Activated T-helper 9 cell treated with anti-CD3 and anti-CD28 coated beads, Interleukin-2, amount 50 U/mL, for 16 hours (primary cell): ENCODE results near the gene DGKD.

ENCODE experiments used
- DNase-seq: peaks from one replicate; pipeline ENCODE4 v3.0.0-alpha.2; 2020; ENCODE audit warnings: low read depth

The DGKD gene

DNA sequence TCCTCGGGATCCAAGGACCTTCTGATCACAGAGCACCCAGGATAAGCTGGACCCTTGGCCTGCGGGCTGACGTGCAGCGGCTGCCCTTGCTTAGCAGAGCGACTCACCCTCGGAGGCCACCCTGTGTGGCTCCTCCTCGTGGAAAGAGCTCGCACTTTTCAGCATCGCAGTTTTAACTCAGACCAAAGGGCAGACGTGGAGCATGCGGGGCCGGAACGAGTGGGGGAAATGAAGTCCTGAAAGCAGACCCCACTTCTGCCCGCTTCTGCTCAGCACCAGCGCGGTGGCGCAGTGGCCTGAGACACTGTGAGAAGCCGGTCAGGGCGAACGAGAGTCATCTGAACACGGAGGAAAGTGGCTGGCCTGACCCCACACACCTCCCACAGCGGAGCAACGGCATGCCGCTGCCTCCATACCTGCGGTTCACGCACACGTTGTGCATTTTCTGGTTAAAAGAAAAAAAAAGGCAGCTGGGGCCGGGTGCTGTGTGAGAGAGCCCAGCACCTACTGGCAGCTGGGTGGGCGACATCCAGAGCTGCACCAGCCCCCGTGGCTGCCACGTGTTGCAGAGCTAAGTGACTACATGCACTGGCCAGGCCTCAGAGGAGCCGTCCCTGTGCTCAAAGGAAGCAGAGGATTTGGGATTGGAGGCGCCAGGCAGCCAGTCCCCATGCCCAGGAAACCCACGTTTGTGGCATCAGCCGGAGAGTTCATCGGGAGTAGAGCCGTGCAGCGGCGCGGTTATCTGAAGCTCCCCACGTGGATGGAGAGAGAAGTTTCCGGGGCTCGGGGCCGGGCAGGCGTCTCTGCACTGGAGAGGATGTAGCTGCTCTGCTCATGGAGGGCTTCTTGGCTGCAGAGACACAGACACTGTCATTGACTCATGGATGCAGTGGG lies 122.6 kb downstream of the DGKD start:
- DNase-seq = no peak

DNA sequence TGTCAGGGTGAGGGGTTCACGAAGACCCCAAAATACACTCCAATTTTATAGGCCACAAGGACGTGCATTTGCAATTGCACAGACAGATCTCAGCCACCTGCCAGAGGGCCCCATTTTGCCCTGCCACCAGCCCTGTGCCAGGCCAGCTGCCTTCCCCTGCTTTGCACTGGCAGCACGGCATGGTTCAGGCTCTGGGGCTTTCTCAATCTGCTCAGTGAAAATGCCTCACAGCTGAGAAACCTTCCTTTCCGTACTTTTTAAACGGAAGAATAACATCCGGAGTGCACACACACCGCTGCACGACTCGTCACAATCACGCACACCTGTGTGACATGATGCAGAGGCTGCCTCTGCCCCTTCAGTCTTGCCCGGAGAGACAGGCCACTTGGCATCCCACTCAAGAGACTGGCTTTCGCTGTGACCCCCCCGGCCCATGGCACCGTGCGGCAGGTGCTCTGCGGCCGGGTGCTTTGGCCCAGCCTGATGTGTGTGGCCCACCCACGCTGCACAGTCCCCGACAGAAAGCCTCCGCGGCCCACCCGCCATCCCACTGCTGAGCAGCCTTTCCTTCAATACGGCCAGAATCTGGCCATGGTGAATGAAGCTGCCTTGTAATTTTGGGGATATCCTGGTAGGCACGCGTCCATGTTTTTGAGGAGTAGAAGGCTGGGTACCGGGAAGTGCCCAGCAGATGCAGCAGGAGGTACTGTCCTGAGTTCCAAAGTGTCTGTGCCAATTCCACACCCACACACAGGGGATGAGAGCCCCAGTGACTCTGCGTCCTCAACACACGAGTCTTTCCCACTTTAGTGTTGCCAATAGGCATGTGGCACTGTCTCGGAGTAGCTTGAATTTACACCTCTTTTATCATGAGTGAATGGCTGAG lies 123.5 kb downstream of the DGKD start:
- DNase-seq = no peak

DNA sequence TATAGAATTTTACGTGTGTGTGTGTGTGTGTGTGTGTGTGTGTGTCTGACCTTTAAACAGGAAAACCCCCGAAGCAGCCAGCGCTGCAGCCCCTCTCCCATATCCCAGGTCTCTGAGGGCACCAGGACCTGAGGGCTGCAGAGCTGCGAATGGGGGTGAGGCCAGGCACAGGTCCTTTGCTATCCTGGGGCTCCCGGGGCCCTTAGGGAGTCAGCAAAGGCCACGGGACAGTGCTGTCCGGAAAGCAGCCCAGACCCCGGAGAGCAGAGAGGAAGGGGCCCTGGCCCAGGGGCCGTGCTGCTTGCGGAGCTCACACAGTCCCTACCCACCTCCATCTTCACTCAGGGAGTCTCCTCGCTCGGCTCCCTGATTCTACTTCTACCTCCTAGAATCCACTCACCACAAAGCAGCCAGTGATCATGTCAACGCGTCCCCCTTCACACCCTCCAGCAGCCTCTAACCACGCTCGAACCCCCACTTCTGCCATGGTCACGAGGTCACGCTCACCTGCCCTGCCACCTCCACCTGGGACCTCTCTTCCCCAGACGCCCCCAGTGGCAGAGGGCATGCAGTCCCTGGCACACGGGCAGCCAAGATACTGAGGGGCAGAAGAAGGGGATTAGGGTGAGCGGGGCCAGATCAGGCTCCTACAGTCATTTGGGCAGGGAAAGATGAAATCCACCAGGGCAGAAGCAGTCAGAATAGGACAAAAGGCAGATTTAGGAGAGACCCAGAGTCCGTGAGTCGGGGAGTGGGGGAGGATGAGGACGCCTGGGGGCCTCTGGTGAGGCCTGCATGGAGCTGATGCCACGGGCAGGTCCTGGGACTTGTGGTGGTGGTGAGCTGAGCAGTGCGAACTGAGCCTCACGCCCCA lies 125.6 kb downstream of the DGKD start:
- no peak for DNase-seq

DNA sequence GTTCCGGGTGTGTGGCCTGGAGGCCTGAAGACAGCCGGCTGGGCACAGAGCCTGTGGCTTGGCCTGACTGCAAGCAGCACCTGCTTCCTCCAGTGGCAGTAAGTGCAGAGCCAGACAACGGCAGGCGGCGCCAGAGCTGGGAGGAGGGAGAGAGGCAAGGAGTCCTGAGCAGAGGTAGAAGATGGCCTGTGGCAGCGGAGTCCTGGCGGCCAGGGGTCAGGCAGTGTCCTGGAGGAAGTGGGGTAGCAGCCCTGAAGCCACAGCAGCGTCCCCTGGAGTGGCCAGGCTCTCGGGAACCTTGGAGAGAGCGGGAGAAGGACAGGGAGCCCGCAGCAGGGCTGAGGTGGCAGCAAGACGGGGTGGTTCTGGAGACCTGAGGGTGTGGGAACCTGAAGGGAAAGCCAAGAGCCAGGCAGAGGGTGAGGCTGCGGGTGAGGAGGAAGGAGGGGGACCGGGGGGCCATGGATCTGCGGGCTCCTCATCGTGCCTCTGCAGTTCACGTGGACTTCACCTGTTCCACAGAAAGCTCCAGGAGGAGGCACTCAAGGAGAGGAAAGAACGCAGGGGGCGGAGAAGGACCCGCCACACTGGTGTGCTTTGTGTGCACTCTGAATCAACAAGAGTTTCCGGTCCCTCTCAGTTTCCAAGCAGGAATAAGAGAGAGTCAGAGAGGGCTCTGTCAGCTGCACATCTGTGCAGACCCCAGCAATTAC lies 126.4 kb downstream of the DGKD start:
- no peak for DNase-seq

DNA sequence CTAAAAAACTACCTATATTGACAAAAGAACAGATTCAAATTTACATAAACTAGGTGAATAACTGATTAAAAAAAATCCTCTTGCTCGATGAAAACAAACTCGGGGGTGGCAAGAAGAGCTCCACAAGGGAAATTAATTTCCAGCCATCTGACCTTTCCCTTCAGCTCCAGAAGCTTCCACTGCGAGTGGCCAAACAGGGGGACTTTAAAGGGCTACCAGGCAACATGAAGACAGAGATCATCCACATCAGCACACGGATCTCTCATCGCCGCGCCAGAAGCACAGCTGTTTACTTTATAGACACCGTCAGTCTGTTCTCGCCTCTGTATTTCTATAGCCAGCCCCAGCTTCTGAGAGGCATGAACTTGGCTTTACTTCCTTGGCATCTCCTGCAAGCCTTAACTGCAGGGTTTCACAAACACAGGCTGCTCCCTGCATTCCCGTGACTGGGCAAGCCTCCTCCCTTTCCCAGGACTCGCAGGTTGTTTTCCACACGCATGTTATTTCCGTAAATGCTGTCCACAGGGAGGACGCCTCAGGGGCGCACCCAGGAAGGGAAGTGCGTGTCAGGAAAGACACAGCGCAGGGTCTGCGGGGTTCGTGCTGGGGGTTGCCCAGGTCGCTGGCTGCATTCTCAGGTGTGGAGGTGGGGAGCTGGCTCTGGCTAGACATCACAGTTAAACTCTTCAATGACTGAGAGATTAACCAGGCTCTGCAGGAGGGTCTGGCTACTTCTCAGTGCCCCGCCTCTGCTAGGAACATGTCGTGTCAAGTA lies 127.3 kb downstream of the DGKD start:
- no peak for DNase-seq

DNA sequence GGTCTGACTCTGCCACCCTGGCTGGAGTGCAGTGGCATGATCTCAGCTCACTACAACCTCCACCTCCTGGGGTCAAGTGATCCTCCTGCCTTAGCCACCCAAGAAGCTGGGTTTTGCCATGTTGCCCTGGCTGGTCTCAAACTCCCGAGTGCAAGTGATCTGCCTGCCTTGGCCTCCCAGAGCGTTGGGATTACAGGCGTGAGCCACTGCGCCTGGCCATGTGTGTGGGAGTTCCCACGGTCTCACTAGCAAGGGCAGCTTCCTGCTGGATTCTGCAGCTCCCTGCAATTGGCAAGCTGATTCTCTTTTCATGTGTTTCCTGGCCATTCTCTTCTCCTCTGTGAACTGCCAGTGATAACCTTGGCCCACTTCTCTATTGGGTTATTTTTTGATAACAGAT lies 128.3 kb downstream of the DGKD start:
- DNase-seq = no peak

DNA sequence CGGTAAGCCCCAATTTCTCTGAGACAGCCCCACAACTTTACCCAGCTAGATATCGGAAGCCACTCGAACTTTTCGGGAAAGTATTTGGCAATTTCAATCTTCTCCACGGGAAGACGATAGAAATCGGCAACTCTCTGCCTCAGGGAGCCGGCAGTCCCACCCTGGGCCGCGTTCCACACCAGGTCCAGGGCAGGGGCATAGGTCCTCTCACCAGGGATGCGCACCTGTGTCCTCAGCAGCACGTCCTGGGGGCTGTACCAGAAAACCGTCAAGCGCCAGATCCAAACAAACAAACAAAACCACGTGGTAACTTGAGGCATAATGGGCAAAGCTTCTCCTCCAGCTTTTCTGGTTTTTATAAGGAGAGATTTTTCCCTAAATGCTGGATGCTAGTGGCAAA lies 131.4 kb downstream of the DGKD start:
- DNase-seq = no peak

DNA sequence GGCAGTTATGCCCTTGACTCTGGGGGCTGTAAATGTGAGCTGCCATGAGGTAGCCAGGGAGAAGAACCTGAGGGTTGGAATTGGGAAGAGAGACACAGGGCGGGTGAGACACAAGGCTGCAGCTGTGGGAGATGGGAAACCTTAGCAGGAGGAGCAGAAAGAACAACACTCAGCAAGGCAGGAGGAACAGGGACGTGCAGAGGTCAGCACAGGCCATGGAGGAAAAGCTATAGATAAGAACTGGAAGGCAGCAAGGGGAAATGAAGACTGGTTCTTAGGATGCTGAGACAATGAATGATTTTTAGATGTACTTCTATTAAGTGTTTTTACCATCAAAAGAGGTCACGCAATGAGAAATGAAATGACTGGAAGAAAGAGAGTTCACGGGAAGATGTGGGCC lies 132.1 kb downstream of the DGKD start:
- DNase-seq = no peak

DNA sequence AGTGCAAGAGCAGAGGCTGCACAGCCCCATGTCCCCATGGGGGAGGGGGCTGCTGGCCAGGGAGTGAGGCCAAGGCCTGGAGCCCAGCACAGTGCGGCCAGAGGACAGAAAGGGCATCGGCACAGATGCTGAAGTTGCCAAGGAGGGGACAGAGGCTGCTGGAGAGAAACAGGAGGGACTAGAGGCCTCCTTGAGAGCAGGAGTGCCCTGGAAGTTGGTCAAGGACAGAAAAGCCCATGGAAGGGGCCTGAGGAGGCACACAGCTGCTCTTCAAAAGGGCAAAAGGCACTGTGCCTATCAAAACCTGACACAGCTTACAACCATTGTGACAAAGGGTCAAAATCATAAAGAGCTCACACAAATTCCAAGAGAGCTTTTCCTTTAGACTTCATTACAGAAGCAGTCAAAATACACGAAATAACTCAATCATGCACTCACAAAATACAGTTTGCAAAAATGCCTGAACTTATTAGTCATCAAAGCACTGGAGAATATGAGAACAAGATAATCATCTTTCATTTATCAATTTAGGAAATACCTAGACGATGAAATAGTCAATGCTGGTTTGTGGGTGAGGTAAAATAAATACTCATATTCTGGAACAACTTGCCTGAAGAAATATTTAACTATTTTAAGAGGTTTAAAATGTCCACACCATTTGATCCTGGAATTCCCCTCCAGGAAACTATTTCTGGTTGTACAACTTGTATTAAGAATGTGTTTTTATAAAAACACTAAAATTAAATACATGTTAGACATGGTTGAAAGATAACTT lies 132.7 kb downstream of the DGKD start:
- DNase-seq = no peak

DNA sequence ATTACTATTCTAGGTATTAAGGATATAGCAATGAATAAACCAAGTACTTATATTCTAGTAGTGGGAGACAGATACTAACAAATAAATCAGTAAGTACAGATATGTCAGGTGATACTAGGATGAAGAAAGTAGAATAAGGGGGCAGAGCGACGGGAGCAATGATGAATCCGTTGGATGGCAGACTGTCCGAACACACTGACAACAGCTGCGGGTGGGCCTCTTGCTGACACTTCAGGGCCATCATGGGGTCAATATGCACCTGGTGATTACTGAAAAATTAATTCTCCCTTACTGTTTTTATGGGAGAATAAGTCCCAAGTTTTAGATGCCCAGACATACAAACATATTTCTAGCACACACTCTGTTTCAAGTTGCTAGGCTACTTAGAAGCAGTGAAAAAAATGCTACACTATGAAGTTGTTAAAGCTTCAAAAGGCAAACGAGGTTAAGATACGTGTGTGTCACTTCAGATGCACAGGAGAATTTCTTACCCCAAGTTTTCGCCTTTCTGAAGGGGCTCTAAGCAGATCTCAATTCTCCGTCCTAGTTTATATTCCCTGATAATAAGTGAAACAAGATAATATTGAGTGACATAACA lies 133.6 kb downstream of the DGKD start:
- DNase-seq = no peak

DNA sequence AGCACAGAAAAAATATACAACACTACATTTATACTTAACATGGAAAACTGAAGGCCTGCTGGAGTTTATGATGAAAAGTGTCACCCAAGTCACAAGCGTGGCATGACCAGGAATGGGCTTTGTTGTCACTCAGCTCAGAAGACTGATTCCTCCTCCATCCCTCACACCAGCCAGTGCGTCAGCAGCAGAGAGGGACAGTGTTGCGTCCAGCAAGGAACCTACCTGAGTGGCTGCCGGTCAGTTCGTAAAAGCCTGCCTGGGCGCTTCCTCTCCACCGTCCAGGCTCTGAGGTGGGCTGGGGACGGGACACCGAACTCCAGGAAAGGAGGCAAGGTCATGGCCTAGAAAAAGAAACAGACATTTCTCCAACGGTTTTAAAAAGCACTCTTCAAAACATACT lies 134.8 kb downstream of the DGKD start:
- no peak for DNase-seq

DNA sequence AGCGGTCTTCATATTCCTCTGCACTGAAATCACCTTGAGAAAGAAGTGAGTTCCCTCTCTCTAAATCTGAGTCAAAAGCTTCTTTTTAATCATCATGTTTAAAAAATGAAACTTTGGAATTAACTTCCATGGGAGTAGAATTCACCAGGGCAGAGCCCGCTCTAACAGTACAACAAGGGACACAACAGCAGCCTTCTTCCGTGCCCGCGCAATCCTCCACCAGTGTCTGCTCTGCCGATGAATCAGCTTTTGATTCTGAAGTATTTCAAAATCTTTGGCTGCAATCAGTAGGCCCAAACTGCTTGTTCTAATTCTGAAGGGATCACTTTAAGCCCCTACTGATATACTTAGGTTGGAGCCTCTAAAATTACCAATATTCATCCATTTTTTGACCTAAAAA lies 135.4 kb downstream of the DGKD start:
- DNase-seq = no peak

DNA sequence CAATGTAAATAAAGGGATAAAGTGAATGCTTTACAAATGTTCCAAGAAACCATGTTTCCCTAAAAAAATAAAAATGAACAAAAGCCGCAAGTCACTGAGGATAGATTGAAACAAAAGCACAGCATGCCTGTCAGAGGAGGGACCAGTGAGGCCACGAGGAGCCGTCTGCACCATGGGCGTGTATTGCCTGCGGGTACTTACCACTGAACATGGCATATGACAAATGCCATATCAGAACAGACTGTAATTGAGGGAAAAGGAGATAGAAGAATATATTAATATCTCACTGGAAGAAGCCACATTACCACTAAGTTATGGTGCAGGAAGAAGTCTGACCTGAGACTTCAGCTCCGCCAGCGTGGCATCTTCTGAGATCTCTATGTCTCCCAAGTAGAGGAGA lies 136.5 kb downstream of the DGKD start:
- no peak for DNase-seq

DNA sequence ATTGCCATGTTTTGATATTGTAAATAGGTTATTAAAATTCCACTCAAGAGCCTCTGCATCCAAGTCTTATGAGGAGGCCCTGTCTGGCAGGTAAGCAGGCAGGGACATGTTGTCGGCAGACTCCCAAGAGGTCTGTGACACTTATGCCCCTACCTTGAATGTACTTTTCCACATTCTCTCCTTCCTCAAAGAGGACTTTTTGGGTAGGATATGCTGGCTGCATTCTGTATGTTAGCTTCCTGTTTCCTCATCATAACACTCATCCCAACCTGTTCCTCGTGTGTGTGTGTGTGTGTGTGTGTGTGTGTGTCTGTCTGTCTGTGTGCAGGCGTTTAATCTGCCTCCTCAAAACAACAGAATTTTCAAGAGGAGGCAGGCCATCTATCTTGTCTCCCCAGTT lies 137.0 kb downstream of the DGKD start:
- DNase-seq = no peak

DNA sequence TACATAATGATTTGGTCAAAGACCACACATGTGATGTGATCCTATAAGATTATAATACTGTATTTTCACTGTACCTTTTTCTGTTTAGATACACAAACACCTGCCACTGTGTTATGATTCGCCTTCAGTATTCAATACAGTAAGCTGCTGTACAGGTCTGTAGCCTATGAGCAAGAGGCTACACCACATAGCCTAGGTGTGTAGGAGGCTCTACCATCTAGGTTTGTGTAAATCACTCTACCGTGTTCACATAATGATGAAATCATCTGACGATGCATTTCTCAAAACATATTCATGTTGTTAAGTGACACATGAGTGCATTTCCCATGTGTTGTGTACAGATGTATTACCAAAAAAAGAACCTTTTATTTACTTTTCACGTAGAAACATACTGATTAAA lies 137.8 kb downstream of the DGKD start:
- DNase-seq = no peak

DNA sequence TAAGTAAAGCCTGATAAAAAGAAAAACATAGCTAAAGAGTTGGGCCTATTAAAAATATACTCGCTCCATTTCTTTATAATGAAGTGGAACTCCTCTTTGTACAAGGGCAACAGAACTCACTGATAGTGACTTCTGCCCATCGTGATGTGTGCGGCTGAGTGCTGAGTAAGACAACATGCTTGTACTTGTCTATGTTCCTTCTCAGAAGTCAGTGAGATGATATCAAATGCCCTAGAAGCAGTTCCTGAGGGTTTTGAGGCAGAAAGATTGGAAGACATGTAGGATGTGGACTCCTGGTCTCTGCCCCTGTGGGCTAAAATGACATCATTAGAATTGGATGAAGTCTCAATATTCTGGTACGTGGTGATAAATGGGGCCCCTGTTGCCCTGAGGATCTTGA lies 138.5 kb downstream of the DGKD start:
- DNase-seq = no peak

DNA sequence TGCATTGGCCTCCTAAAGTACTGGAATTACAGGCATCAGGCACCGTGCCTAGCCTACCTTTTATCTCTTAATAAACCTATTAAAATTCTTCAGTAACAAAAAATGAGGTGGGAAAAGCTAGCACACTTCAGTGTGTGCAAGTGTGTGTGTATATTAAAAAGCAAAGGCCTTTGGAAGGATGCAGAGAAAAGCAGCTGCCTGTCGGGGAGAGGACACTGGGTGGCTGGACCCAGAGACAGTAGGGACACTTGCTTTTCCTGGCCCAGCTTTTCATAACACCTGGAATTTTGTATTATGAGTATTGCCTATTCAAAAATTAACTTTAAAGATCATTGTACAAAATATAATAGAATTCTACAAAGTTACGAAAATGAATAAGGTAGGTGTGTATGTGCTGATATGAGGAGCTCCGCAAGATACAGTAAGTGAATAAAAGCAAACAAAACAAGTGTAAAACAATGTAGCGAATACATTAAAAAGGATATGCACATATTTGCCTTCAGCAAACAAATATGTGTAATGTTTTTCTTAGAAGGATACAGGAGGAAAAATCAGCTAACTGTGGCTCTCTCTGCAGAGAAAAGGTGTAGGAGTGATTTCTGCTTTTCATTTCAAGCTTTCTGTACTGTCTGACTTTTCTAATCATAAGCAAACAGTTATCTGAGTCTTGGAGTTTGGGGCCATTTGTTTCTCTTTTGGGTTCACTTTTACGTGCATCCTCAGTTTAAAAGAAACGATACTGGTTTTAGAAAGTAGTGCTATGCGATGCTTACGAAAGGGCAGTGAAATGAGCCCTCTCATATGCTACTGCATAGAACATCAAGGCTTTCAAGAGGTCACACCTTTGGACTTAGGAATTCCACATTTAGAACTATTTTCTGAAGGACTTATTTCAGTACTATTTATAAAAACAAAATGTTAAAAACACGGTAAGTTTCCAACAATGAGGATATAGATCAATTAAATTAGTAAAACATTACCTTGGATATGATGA lies 141.5 kb downstream of the DGKD start:
- no peak for DNase-seq

DNA sequence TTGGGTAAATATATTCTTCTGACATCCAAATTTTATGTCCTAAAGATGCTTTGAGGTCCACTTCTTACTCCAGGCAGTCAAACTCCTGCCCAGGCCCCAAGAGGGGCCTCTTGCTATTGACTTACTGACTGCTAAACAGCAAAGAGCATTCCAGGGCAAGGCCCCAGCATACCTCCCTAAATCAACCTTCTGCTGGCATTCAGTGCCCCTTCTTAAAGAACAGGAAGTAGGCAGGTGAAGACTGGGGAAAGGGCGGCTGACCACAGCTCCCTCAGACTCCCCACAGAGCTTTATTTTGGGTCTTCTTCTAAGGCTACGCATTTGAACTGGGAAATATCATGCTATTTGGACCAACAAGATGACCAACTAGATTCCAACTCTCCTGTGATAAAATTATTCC lies 143.4 kb downstream of the DGKD start:
- no peak for DNase-seq
